CD4-positive, CD25-positive, alpha-beta regulatory T cell (primary cell): ENCODE measurements around the gene FAM118B. TPM values are rescaled to one million over a fixed set of nuclear protein-coding genes. Genes with fewer than 3 reads are reported as not detected.

Experiments
- ATAC-seq, 2 donors: fragments of 150-1000 bp; cut with Tn5 transposase; one replicate each; pipeline ENCODE4 v1.10.0; 2021; ENCODE audit warnings: low read depth in 2 of 2, moderate number of reproducible peaks in 2 of 2, moderate library complexity in 1 of 2
- DNase-seq, 3 donors: peaks; one replicate each; pipeline versions ENCODE4 v3.0.0 to v3.0.0-alpha.2; 2012 to 2022; ENCODE audit warnings: mixed read lengths in 1 of 3
- H3K27ac ChIP-seq: one replicate; pipeline ENCODE4 v1.7.0; 2013; ENCODE audit warnings: mild to moderate bottlenecking, low read length; ENCODE audit not compliant: insufficient read depth, poor library complexity, severe bottlenecking
- H3K27me3 ChIP-seq: one replicate; pipeline ENCODE4 v1.7.0; 2013; ENCODE audit warnings: low read length; ENCODE audit not compliant: control insufficient read depth, insufficient read depth
- H3K36me3 ChIP-seq: one replicate; pipeline ENCODE4 v1.7.0; 2013; ENCODE audit warnings: mild to moderate bottlenecking, low read length, moderate library complexity; ENCODE audit not compliant: control insufficient read depth, insufficient read depth
- H3K4me1 ChIP-seq: 2 replicates; pipeline ENCODE4 v1.7.0; 2013; ENCODE audit warnings: mild to moderate bottlenecking, low read length; ENCODE audit not compliant: insufficient read depth, control insufficient read depth, poor library complexity, severe bottlenecking
- H3K4me3 ChIP-seq: one replicate; pipeline ENCODE4 v1.7.0; 2013; ENCODE audit warnings: low read depth, mild to moderate bottlenecking, low read length, moderate library complexity
- H3K9me3 ChIP-seq, 2 experiments: 1 replicate in 1 of 2; 2 replicates in 1 of 2; pipeline ENCODE4 v1.7.0; 2013; ENCODE audit warnings: low read length in 2 of 2, mild to moderate bottlenecking in 1 of 2, moderate library complexity in 1 of 2; ENCODE audit not compliant: control insufficient read depth in 2 of 2
- H3K27ac Mint-ChIP-seq, 3 donors: one replicate each; pipeline ENCODE4 v1.8.0; 2020 to 2022; ENCODE audit warnings: mild to moderate bottlenecking in 3 of 3, mixed read lengths in 3 of 3, moderate library complexity in 2 of 3
- H3K27me3 Mint-ChIP-seq: one replicate; pipeline ENCODE4 v1.8.0; 2022; ENCODE audit warnings: mild to moderate bottlenecking, mixed read lengths
- H3K36me3 Mint-ChIP-seq: one replicate; pipeline ENCODE4 v1.8.0; 2020; ENCODE audit warnings: mixed read lengths
- H3K4me1 Mint-ChIP-seq, 4 donors: one replicate each; pipeline ENCODE4 v1.8.0; 2020 to 2022; ENCODE audit warnings: mixed read lengths in 4 of 4, mild to moderate bottlenecking in 1 of 4
- H3K4me3 Mint-ChIP-seq, 4 donors: one replicate each; pipeline ENCODE4 v1.8.0; 2020 to 2022; ENCODE audit warnings: mild to moderate bottlenecking in 4 of 4, mixed read lengths in 4 of 4, moderate library complexity in 3 of 4
- H3K9me3 Mint-ChIP-seq, 7 donors: one replicate each; pipeline ENCODE4 v1.8.0; 2020 to 2022; ENCODE audit warnings: mixed read lengths in 7 of 7, mild to moderate bottlenecking in 3 of 7, moderate library complexity in 2 of 7
- polyA plus RNA-seq, 4 donors: library from polyadenylated mRNA; unstranded; fragments of 300-500 nt; fragmentation: Illumina TruSeq; gene quantifications; one replicate each; pipeline ENCODE4 v1.2.3, GENCODE V29; 2021
- total RNA-seq: library from RNA; stranded (reverse); gene quantifications from one replicate; pipeline ENCODE4 v1.2.3, GENCODE V29; 2022

Gene FAM118B
- total and polyA plus RNA-seq, 5 donors from 2014 or later = 4.4 to 17.0 (median 16.7) TPM

GRCh38 chr11:126197277-126197939, 14.2 kb upstream of the FAM118B start:
- Mint-ChIP-seq H3K4me1 (peaks cover 0 to 4% (median 1%) of the 10 kb centered on the region in 4 donors), H3K27ac (no peak overlapping the region), H3K36me3 (peaks cover 44% of the 10 kb centered on the region), H3K4me3 (no peak overlapping the region), H3K27me3 (no peaks in the 10 kb centered on the region), H3K9me3 (peaks cover 0 to 7% (median 0%) of the 10 kb centered on the region in 7 donors)
- DNase-seq (no peak), ATAC-seq (no peak)
- Histone ChIP-seq H3K27ac (no peak overlapping the region), H3K4me3 (no peak overlapping the region), H3K36me3 (peaks cover 63% of the 10 kb centered on the region), H3K9me3 (peaks cover 0 to 2% of the 10 kb centered on the region in 2 experiments), H3K4me1 (no peaks in the 10 kb centered on the region), H3K27me3 (no peaks in the 10 kb centered on the region)

GRCh38 chr11:126198648-126199047, 12.9 kb upstream of the FAM118B start:
- Histone ChIP-seq H3K27me3 (no peaks in the 10 kb centered on the region), H3K9me3 (peaks cover 0 to 2% of the 10 kb centered on the region in 2 experiments), H3K4me3 (no peak overlapping the region), H3K36me3 (peaks cover 74% of the 10 kb centered on the region), H3K4me1 (no peaks in the 10 kb centered on the region), H3K27ac (no peak overlapping the region)
- H3K9me3 Mint-ChIP-seq = peaks cover 0 to 7% (median 0%) of the 10 kb centered on the region in 7 donors
- peaks cover 0 to 4% (median 1%) of the 10 kb centered on the region in 4 donors for H3K4me1 Mint-ChIP-seq
- H3K27ac Mint-ChIP-seq = peak overlapping the region in 1 of 3 donors; percentile 21
- H3K27me3 Mint-ChIP-seq = no peaks in the 10 kb centered on the region
- no peak overlapping the region for H3K4me3 Mint-ChIP-seq
- DNase-seq (no peak), ATAC-seq (no peak)
- H3K36me3 Mint-ChIP-seq = peaks cover 49% of the 10 kb centered on the region

DNA sequence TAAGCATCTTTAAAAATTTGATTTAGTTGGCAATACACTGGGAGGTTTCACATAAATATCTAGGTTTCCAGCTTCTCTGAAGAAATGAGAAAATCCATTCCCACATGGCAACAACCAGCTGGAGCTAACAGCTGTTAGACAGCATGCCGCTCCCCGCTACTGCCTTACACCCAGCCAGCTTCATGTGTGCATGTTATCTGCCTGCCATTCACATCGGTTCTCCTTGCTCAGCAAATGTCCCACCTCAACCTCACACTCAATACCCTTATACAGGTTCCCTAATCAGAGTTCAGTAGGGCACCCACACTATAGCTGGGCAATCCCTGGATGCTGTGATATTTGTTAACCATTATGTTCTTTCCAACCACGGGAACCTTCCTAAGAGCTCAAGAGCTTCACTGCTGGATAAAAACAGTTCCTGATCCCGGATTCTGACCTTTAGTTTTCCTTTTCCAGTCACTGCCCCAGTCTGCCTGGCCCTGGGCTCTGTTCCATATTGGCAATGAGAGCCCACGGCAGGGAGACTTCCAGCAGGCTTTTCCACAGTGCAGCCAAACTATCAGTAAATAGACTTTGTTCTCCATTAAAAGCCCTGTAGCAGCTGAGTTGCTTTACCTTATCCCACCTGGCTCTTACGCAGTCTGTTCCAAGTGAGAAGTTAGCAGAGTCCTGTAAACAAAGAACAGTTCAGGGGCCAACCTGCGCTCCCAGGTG, 8.8 kb upstream of the FAM118B start:
- Mint-ChIP-seq H3K27me3 (no peaks in the 10 kb centered on the region), H3K27ac (no peak overlapping the region), H3K4me3 (no peak overlapping the region), H3K4me1 (peaks cover 0 to 4% (median 1%) of the 10 kb centered on the region in 4 donors), H3K9me3 (peaks cover 0 to 1% (median 0%) of the 10 kb centered on the region in 7 donors), H3K36me3 (peaks cover 54% of the 10 kb centered on the region)
- no peak for ATAC-seq
- no peaks in the 10 kb centered on the region for H3K27me3 ChIP-seq
- peaks cover 86% of the 10 kb centered on the region for H3K36me3 ChIP-seq
- no peak overlapping the region for H3K4me3 ChIP-seq
- no peak overlapping the region for H3K27ac ChIP-seq
- H3K4me1 ChIP-seq = no peaks in the 10 kb centered on the region
- H3K9me3 ChIP-seq = no peaks in the 10 kb centered on the region
- no peak for DNase-seq

DNA sequence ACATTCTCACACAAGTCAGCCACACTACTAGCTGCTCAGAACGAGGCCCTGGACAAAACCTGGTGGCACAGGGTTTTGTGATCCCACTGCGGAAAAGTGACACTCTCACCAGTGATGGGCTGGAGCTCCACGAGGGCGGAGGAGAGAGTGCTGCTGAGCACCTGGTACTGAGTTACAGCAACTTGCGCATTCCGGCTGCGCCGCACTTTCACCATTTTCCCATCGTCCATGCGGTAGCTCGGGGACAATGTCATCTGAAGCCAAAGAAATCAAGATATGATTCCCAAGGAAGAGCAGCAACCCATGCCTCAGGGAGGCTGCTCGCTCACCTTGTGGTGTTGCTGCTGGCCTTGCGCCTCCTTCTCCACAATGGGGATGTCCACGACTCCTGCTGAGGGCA, 6.2 kb upstream of the FAM118B start:
- no peak overlapping the region for H3K27ac ChIP-seq
- H3K27me3 ChIP-seq = no peaks in the 10 kb centered on the region
- Mint-ChIP-seq H3K36me3 (peaks cover 59% of the 10 kb centered on the region), H3K27ac (no peak overlapping the region), H3K4me1 (peaks cover 0 to 9% (median 8%) of the 10 kb centered on the region in 4 donors), H3K4me3 (no peak overlapping the region), H3K9me3 (no peaks in the 10 kb centered on the region), H3K27me3 (no peaks in the 10 kb centered on the region)
- no peak for ATAC-seq
- DNase-seq = no peak
- H3K4me3 ChIP-seq = no peak overlapping the region
- H3K9me3 ChIP-seq = no peaks in the 10 kb centered on the region
- H3K36me3 ChIP-seq = peaks cover 82% of the 10 kb centered on the region
- no peaks in the 10 kb centered on the region for H3K4me1 ChIP-seq

- Histone ChIP-seq H3K36me3 (peaks cover 58% of the 10 kb centered on the region), H3K27ac (no peak overlapping the region), H3K9me3 (no peaks in the 10 kb centered on the region), H3K27me3 (no peaks in the 10 kb centered on the region), H3K4me3 (no peak overlapping the region), H3K4me1 (peaks cover 18% of the 10 kb centered on the region)
- Mint-ChIP-seq H3K36me3 (peaks cover 49% of the 10 kb centered on the region), H3K27ac (no peak overlapping the region), H3K9me3 (no peaks in the 10 kb centered on the region), H3K27me3 (peaks cover 5% of the 10 kb centered on the region), H3K4me1 (peaks cover 0 to 32% (median 27%) of the 10 kb centered on the region in 4 donors), H3K4me3 (no peak overlapping the region)
- DNase-seq = no peak
- no peak for ATAC-seq
Observed at GRCh38 chr11:126207896-126208295, 3.7 kb upstream of the FAM118B start.

DNA sequence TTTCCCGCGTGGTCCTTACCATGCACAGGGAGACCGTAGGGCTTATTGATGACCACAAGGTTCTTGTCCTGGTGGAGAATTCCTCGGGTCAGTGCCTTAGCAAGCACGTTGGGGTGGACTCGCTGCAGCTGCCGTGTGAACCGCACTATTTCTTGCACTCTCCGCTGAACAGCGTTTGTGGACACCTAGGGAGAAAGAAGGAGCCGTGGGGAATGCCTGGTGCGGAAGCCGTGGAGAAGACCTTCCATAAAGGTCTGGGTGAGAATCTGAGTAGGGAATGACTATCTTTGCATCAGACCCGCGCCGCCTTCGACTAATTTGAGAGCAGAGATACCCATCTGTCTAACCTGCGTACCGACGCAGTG, 729 bp upstream of the FAM118B start:
- H3K36me3 ChIP-seq = peaks cover 29% of the 10 kb centered on the region
- Mint-ChIP-seq H3K4me3 (peak overlapping the region; percentile 98 to 100 (median 99)), H3K4me1 (peaks cover 0 to 48% (median 35%) of the 10 kb centered on the region in 4 donors), H3K36me3 (peaks cover 32% of the 10 kb centered on the region), H3K27ac (peak overlapping the region; percentile 83 to 99 (median 95)), H3K27me3 (peaks cover 6% of the 10 kb centered on the region), H3K9me3 (no peaks in the 10 kb centered on the region)
- H3K4me3 ChIP-seq = peak overlapping the region; percentile 92
- DNase-seq (no peak), ATAC-seq (no peak)
- H3K27me3 ChIP-seq = no peaks in the 10 kb centered on the region
- no peaks in the 10 kb centered on the region for H3K9me3 ChIP-seq
- peak overlapping the region; percentile 80 for H3K27ac ChIP-seq
- H3K4me1 ChIP-seq = peaks cover 18% of the 10 kb centered on the region

DNA sequence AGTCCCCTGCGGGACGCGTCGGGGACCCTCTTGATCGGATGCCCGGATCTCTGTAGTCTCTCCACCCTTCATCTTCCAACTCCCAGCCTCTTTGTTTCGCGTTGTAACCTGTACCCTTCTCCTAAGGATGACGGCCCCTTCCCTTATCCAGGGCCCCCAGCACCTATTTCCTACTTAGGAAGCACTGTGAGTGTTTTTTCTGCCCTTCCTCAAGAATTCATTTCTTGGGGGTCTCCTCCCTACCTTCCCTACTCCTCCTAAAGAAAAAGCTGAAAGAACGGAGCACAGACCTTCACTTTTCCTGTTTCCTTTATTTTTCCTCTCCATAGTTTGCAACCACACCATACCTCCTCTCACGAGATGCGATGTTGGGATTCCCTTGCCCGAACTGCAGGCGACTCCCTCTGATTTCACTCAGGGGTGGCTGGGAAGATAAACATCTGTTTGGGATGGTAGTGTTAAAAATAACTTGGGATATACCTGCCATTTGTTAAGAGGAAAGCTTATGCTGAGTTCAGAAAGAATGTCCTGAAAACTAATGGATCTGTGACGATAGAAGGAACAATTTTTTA, 593 bp downstream of the FAM118B start:
- Histone ChIP-seq H3K4me1 (peaks cover 18% of the 10 kb centered on the region), H3K9me3 (no peaks in the 10 kb centered on the region), H3K27ac (no peak overlapping the region), H3K27me3 (no peaks in the 10 kb centered on the region), H3K36me3 (peaks cover 20% of the 10 kb centered on the region), H3K4me3 (peak overlapping the region; percentile 92)
- H3K36me3 Mint-ChIP-seq = peaks cover 27% of the 10 kb centered on the region
- peaks cover 4 to 53% (median 36%) of the 10 kb centered on the region in 4 donors for H3K4me1 Mint-ChIP-seq
- H3K9me3 Mint-ChIP-seq = no peaks in the 10 kb centered on the region
- peak overlapping the region; percentile 98 to 100 (median 99) for H3K4me3 Mint-ChIP-seq
- peaks cover 6% of the 10 kb centered on the region for H3K27me3 Mint-ChIP-seq
- ATAC-seq (no peak), DNase-seq (no peak)
- peak overlapping the region in 2 of 3 donors; percentile 95 to 99 for H3K27ac Mint-ChIP-seq
